PC-9 (cell line): ENCODE measurements around the gene FARS2. TPM values are rescaled to one million over a fixed set of nuclear protein-coding genes. Genes with fewer than 3 reads are reported as not detected.

Experiments used
- BruUV-seq: library from RNA; stranded (reverse); fragments of 400-500 nt; replicated peaks from 2 replicates; lab custom pipeline; 2021; lab: Mats Ljungman, UMichigan
- CTCF ChIA-PET: fragments of 300-600 bp; sonication (Branson Sonifier 250); formaldehyde crosslinking; loops from one replicate; lab custom pipeline; 2022; ENCODE audit warnings: antibody characterized with exemption; lab: Charles Lee
- POLR2A ChIA-PET: fragments of 300-600 bp; sonication (Branson Sonifier 250); formaldehyde crosslinking; loops from one replicate; lab custom pipeline; 2022; ENCODE audit warnings: antibody characterized with exemption; ENCODE audit not compliant: unreplicated experiment; lab: Charles Lee
- DNase-seq, 2 experiments: peaks; one replicate each; pipeline versions ENCODE4 v3.0.0 to v3.0.0-alpha.2; 2015 to 2022; ENCODE audit warnings: mixed read lengths in 1 of 2
- H2AFZ ChIP-seq: fragments of 200-600 bp; sonication (generic); 2 replicates; pipeline ENCODE4 v1.8.1; 2017; ENCODE audit warnings: antibody characterized with exemption
- H3F3A ChIP-seq: fragments of 200-600 bp; sonication (generic); 2 replicates; pipeline ENCODE4 v1.8.1; 2017; ENCODE audit warnings: antibody characterized with exemption, mild to moderate bottlenecking, low read depth; ENCODE audit not compliant: insufficient read depth
- H3K27ac ChIP-seq: fragments of 200-600 bp; sonication (generic); 2 replicates; pipeline ENCODE4 v1.6.1; 2016; ENCODE audit warnings: mixed run types
- H3K27me3 ChIP-seq: fragments of 200-600 bp; sonication (generic); 2 replicates; pipeline ENCODE4 v1.6.1; 2016; ENCODE audit warnings: low read depth, mixed run types; ENCODE audit not compliant: insufficient read depth
- H3K36me3 ChIP-seq: fragments of 200-600 bp; sonication (generic); 2 replicates; pipeline ENCODE4 v1.6.1; 2016; ENCODE audit warnings: low read depth, mixed run types
- H3K4me1 ChIP-seq: fragments of 200-600 bp; sonication (generic); replicated peaks from 2 replicates; pipeline ENCODE4 v1.6.1; 2016; ENCODE audit warnings: mixed run types; ENCODE audit not compliant: insufficient read depth
- H3K4me2 ChIP-seq: fragments of 200-600 bp; sonication (generic); 2 replicates; pipeline ENCODE4 v1.6.1; 2017; ENCODE audit warnings: mixed run types
- H3K4me3 ChIP-seq: fragments of 200-600 bp; sonication (generic); 2 replicates; pipeline ENCODE4 v1.6.1; 2016; ENCODE audit warnings: mixed run types
- H3K79me2 ChIP-seq: fragments of 200-600 bp; sonication (generic); 2 replicates; pipeline ENCODE4 v1.6.1; 2017; ENCODE audit warnings: low read depth, mixed run types
- H3K9me2 ChIP-seq: fragments of 200-600 bp; sonication (generic); 2 replicates; pipeline ENCODE4 v1.8.1; 2017; ENCODE audit warnings: mild to moderate bottlenecking; ENCODE audit not compliant: insufficient read depth
- H3K9me3 ChIP-seq: fragments of 200-600 bp; sonication (generic); 2 replicates; pipeline ENCODE4 v1.8.1; 2016; ENCODE audit warnings: low read depth; ENCODE audit not compliant: insufficient read depth
- H4K20me1 ChIP-seq: fragments of 200-600 bp; sonication (generic); 2 replicates; pipeline ENCODE4 v1.8.1; 2017; ENCODE audit not compliant: insufficient read depth
- EZH2 ChIP-seq: fragments of 200-600 bp; sonication (generic); IDR thresholded peaks from 2 replicates; pipeline ENCODE4 v1.8.0; 2017; ENCODE audit warnings: antibody characterized with exemption, low read depth
- intact Hi-C: fragments of 100-400 bp; cut with micrococcal nuclease; formaldehyde crosslinking; loops from one replicate; pipeline ENCODE4 v1.10.0; 2022; ENCODE audit not compliant: unreplicated experiment
- total RNA-seq: library from RNA; stranded (reverse); gene quantifications from 2 replicates; pipeline ENCODE4 v1.2.3, GENCODE V29; 2021
- TF ChIP-seq, protein P1 (sequence below): fragments of 200-600 bp; sonication (generic); conservative IDR thresholded peaks from 2 replicates; pipeline ENCODE4 v1.6.1; 2017; ENCODE audit warnings: mixed run types, antibody characterized with exemption, mild to moderate bottlenecking, moderate library complexity

FARS2 gene
- total RNA-seq, 1 experiment from 2014 or later = 26.7 TPM

DNA sequence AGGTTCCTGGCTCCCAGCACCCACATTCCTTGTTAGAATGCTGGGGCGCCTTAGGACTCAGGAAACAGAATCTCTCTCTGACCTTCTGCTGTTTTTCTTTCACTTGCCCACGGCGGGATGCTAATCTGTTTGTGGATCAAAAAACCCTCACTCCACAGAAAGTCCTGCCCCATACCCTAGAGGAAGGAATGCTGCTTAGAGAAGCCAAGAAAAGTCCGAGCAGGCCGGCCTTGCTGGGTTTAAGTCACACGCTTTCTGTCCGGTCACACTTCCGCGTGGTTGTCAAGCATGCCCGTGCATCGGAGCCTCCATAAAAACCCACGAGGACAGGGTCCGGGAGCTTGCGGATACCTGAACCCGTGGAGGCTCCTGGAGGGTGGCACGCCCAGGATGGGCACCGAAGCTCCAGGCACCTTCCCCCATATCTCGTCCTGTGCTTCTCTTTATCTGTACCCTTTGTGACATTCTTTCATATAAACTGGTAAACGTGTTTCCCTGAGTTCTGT is 522.3 kb downstream of the FARS2 start:
- Histone ChIP-seq H3K36me3 (no peaks in the 10 kb centered on the region), H3K9me3 (no peaks in the 10 kb centered on the region), H3K27me3 (no peaks in the 10 kb centered on the region), H2AFZ (no peak overlapping the region), H4K20me1 (no peaks in the 10 kb centered on the region), H3K4me1 (no peaks in the 10 kb centered on the region), H3F3A (no peaks in the 10 kb centered on the region), H3K4me2 (no peak overlapping the region), H3K27ac (no peak overlapping the region), H3K79me2 (no peaks in the 10 kb centered on the region), H3K4me3 (no peak overlapping the region), H3K9me2 (no peaks in the 10 kb centered on the region)
- no peak for DNase-seq
- ChIA-PET POLR2A (interaction anchor here (0.7 kb wide), 2 partner anchors 639 to 1935 kb away, joined by 5 to 16 read pairs; no protein-coding TSS in a partner anchor), CTCF (no interaction called here)
- no TSS peak for BruUV-seq
- no peak for TF ChIP-seq EZH2
- TF ChIP-seq, protein P1, sequence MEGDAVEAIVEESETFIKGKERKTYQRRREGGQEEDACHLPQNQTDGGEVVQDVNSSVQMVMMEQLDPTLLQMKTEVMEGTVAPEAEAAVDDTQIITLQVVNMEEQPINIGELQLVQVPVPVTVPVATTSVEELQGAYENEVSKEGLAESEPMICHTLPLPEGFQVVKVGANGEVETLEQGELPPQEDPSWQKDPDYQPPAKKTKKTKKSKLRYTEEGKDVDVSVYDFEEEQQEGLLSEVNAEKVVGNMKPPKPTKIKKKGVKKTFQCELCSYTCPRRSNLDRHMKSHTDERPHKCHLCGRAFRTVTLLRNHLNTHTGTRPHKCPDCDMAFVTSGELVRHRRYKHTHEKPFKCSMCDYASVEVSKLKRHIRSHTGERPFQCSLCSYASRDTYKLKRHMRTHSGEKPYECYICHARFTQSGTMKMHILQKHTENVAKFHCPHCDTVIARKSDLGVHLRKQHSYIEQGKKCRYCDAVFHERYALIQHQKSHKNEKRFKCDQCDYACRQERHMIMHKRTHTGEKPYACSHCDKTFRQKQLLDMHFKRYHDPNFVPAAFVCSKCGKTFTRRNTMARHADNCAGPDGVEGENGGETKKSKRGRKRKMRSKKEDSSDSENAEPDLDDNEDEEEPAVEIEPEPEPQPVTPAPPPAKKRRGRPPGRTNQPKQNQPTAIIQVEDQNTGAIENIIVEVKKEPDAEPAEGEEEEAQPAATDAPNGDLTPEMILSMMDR = no peak
- intact Hi-C loops = no loop called here

DNA sequence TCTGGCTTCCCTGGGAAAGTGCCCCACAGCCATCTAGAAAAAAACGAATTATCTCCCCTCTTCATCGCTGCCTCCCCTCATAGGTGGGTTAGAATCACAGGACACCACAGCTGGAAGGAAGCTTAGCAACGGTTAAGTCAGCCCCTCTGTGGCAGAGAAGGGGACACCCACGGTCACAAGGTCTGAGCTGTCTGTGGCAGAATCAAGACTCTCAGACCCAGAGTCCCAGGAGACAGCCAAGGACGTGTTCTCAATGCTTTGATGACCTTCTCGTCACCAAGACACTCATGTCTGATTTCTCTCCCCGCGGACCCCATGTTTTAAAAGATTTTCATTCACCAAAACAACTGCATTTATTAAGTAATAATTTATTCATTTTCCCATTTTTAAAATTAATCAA is 523.9 kb downstream of the FARS2 start:
- no peak for DNase-seq
- intact Hi-C loops = no loop called here
- Histone ChIP-seq H3K4me3 (no peak overlapping the region), H3K4me2 (no peak overlapping the region), H4K20me1 (no peaks in the 10 kb centered on the region), H3K9me2 (no peaks in the 10 kb centered on the region), H3K9me3 (no peaks in the 10 kb centered on the region), H3K79me2 (no peaks in the 10 kb centered on the region), H3K27ac (no peak overlapping the region), H3F3A (no peaks in the 10 kb centered on the region), H2AFZ (no peak overlapping the region), H3K4me1 (no peaks in the 10 kb centered on the region), H3K36me3 (no peaks in the 10 kb centered on the region), H3K27me3 (no peaks in the 10 kb centered on the region)
- ChIA-PET CTCF (no interaction called here), POLR2A (no interaction called here)
- no peak for TF ChIP-seq EZH2
- TF ChIP-seq, protein P1 = no peak
- no TSS peak for BruUV-seq

DNA sequence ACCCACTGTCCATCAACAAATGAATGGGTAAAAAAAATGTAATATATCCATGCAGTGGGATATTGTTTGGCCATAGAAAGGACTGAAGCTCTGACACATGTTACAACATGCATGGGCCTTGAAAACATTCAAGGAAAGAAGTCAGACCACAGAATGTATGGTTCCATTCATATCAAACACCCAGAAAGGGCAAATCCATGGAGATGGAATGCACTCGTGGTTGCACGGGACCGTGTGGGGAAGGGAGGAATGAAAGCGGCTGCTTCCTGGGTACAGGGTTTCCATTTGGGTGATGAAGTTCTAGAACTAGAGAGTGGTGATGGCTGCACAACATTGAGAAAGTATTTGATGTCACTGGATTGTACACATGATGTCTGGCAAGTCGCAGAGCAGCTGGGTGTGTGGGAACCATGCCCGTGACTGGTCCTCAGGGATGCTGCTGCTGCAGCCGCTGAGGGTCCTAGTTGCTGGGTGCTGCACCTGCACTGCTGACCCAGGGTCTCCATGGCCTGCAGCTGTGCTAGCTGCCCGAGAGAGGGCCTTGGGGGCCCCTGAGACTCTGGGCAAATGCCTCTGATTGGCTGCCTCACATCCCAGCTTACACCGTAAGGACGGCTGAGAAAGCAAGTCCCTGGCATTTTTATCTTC is 525.1 kb downstream of the FARS2 start:
- ChIA-PET POLR2A (no interaction called here), CTCF (no interaction called here)
- H3K4me1 ChIP-seq = no peaks in the 10 kb centered on the region
- H3F3A ChIP-seq = no peaks in the 10 kb centered on the region
- H4K20me1 ChIP-seq = no peaks in the 10 kb centered on the region
- no peaks in the 10 kb centered on the region for H3K79me2 ChIP-seq
- no peak overlapping the region for H3K4me3 ChIP-seq
- H3K4me2 ChIP-seq = no peak overlapping the region
- H2AFZ ChIP-seq = no peak overlapping the region
- DNase-seq = no peak
- intact Hi-C loops = no loop called here
- H3K9me2 ChIP-seq = no peaks in the 10 kb centered on the region
- no peaks in the 10 kb centered on the region for H3K9me3 ChIP-seq
- no peak overlapping the region for H3K27ac ChIP-seq
- no peaks in the 10 kb centered on the region for H3K36me3 ChIP-seq
- TF ChIP-seq, protein P1 = no peak
- no peak for TF ChIP-seq EZH2
- no peaks in the 10 kb centered on the region for H3K27me3 ChIP-seq
- BruUV-seq = no TSS peak
